HG02571 (cell line): ENCODE measurements around the gene RRBP1.

ENCODE experiments used
- ATAC-seq: cut with Tn5 transposase; IDR thresholded peaks from one replicate; pipeline ENCODE4 v1.9.1; 2021; ENCODE audit warnings: mild to moderate bottlenecking, moderate library complexity; ENCODE audit not compliant: unreplicated experiment

Gene RRBP1

GRCh38 chr20:17624551-17625245, 57.3 kb downstream of the RRBP1 start:
- no peak for ATAC-seq

GRCh38 chr20:17624070-17624469, 58.0 kb downstream of the RRBP1 start:
- ATAC-seq: no peak

GRCh38 chr20:17622851-17623508, 59.1 kb downstream of the RRBP1 start:
- no peak for ATAC-seq

GRCh38 chr20:17622086-17622850, 59.8 kb downstream of the RRBP1 start:
- ATAC-seq: no peak

- no peak for ATAC-seq
Observed at GRCh38 chr20:17621229-17621968, 60.6 kb downstream of the RRBP1 start.

- ATAC-seq: no peak
Observed at GRCh38 chr20:17620371-17621228, 61.4 kb downstream of the RRBP1 start.

- no peak for ATAC-seq
Observed at GRCh38 chr20:17619351-17620093, 62.5 kb downstream of the RRBP1 start.

- no peak for ATAC-seq
Observed at GRCh38 chr20:17618673-17619013, 63.4 kb downstream of the RRBP1 start.

- ATAC-seq: no peak
Observed at GRCh38 chr20:17617868-17618672, 64.0 kb downstream of the RRBP1 start.

GRCh38 chr20:17617212-17617867, 64.7 kb downstream of the RRBP1 start:
- no peak for ATAC-seq

GRCh38 chr20:17616480-17617211, 65.4 kb downstream of the RRBP1 start:
- ATAC-seq: no peak

GRCh38 chr20:17615645-17616479, 66.2 kb downstream of the RRBP1 start:
- ATAC-seq: no peak

- ATAC-seq: no peak
Observed at GRCh38 chr20:17614812-17615644, 67.0 kb downstream of the RRBP1 start.

GRCh38 chr20:17614176-17614811, 67.7 kb downstream of the RRBP1 start:
- no peak for ATAC-seq
